HL-60 (cell line): ENCODE measurements around the gene KIAA1549.

ENCODE experiments used
- GABPA ChIP-seq: IDR thresholded peaks from 2 replicates; pipeline ENCODE4 v1.6.1; 2012; ENCODE audit warnings: low read depth
- REST ChIP-seq: IDR thresholded peaks from 2 replicates; pipeline ENCODE4 v1.6.1; 2012; ENCODE audit warnings: low read depth; ENCODE audit not compliant: insufficient replicate concordance
- TF ChIP-seq, protein P1 (sequence below): IDR thresholded peaks from one replicate; pipeline ENCODE4 v1.5.1; 2011; ENCODE audit warnings: low read length, control low read depth, inconsistent platforms; ENCODE audit not compliant: insufficient read depth

DNA sequence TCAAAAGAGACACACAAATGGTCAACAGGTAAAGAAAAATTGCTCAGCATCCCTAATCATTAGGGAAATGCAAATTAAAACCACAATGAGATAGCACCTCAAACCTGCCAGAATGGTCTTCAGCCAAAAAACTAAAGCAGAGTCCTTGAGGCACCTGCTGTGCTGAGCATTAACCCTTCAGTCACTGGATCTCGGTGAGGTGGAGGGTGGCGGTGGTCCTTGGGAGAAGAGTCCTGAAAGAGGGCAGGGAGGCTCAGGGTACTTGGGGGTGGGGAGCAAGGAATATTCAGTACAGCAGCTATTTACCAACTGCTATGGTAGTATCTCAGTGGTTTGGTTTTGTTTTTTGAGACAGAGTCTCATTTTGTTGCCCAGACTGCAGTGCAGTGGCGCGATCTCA is 7.1 kb downstream of the KIAA1549 start:
- TF ChIP-seq GABPA, result no peak
- TF ChIP-seq, protein P1, sequence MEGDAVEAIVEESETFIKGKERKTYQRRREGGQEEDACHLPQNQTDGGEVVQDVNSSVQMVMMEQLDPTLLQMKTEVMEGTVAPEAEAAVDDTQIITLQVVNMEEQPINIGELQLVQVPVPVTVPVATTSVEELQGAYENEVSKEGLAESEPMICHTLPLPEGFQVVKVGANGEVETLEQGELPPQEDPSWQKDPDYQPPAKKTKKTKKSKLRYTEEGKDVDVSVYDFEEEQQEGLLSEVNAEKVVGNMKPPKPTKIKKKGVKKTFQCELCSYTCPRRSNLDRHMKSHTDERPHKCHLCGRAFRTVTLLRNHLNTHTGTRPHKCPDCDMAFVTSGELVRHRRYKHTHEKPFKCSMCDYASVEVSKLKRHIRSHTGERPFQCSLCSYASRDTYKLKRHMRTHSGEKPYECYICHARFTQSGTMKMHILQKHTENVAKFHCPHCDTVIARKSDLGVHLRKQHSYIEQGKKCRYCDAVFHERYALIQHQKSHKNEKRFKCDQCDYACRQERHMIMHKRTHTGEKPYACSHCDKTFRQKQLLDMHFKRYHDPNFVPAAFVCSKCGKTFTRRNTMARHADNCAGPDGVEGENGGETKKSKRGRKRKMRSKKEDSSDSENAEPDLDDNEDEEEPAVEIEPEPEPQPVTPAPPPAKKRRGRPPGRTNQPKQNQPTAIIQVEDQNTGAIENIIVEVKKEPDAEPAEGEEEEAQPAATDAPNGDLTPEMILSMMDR, result no peak
- no peak for TF ChIP-seq REST
